Measurements from ENCODE around the gene MMP12. TPM values are rescaled to one million over a fixed set of nuclear protein-coding genes. Genes with fewer than 3 reads are reported as not detected.

MMP12 gene
- total RNA-seq, 1 experiment from 2014 or later, result not detected

DNA sequence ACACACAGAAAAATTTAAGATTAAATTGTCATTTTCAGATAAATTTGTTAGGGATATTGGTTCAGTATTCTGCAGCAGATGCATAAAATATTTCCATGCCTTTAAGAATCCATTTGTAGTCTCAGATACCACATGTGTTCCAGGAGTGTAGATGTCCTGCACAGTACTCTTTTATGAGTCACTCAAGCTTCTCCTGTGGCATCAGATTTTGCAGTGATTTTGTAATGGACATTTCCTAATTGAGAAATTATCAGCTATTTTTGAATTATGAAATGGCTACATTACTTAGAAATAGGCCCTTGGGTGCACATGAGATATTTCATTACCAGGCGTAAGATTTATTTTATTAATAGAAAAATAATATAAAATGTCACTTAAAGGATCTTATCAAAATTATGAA lies 50.2 kb downstream of the MMP12 start:
- H3K36me3 Mint-ChIP-seq (ENCODE audit: insufficient read depth in 1 of 3, low read depth in 3 of 3), result peaks cover 4 to 13% (median 5%) of the 10 kb centered on the region in 3 experiments; a peak in 5 of 7 replicates
- Histone ChIP-seq H3K27ac (ENCODE audit: insufficient read length, low read depth, low read length) (no peak overlapping the region), H3K23me2 (ENCODE audit: insufficient read length, low read depth, low read length, poor library complexity, severe bottlenecking) (no peaks in the 10 kb centered on the region), H3K9ac (ENCODE audit: extremely low read depth, insufficient read length, low read length) (no peak overlapping the region), H2AFZ (ENCODE audit: low read length) (no peak overlapping the region), H2BK20ac (ENCODE audit: low read depth, low read length, poor library complexity, severe bottlenecking) (no peak overlapping the region), H3T11ph (ENCODE audit: low read length) (no peak overlapping the region), H3K4me2 (ENCODE audit: insufficient read depth, insufficient read length, low read length) (no peak overlapping the region), H4K20me1 (ENCODE audit: control insufficient read depth, insufficient read depth, insufficient read length) (no peaks in the 10 kb centered on the region), H3K79me2 (ENCODE audit: insufficient read depth, low read length) (no peaks in the 10 kb centered on the region), H4K5ac (ENCODE audit: insufficient read length, low read depth, low read length) (no peak overlapping the region), H3K18ac (ENCODE audit: insufficient read length, low read depth, low read length) (no peak overlapping the region), H3K4me1 (ENCODE audit: insufficient read depth, low read length) (peaks cover under 1% of the 10 kb centered on the region; the same call in 1 of the 2 replicates), H3K4ac (ENCODE audit: low read depth, low read length) (no peak overlapping the region), H2BK5ac (ENCODE audit: insufficient read length, low read length) (no peak overlapping the region), H3K79me1 (ENCODE audit: insufficient read depth, low read depth, low read length, poor library complexity, severe bottlenecking) (no peaks in the 10 kb centered on the region), H3K14ac (ENCODE audit: insufficient read depth, low read length) (no peak overlapping the region), H4K91ac (ENCODE audit: insufficient read length, low read depth, low read length) (no peak overlapping the region), H3K27me3 (ENCODE audit: insufficient read depth, low read length) (no peaks in the 10 kb centered on the region), H3K56ac (ENCODE audit: insufficient read length, low read depth, low read length) (no peak overlapping the region), H2BK15ac (ENCODE audit: low read depth, low read length) (no peak overlapping the region), H2BK120ac (ENCODE audit: low read depth, low read length, poor library complexity, severe bottlenecking) (no peak overlapping the region), H3K23ac (ENCODE audit: insufficient read length, low read depth, low read length) (no peak overlapping the region), H2BK12ac (ENCODE audit: insufficient read length, low read depth, low read length) (no peak overlapping the region), H2AK5ac (ENCODE audit: insufficient read length, low read length) (no peak overlapping the region), H3K9me3 (ENCODE audit: control insufficient read depth, low read depth, low read length) (peaks cover 4% of the 10 kb centered on the region), H4K8ac (replicated peaks; ENCODE audit: insufficient read length, low read depth, low read length) (no peak overlapping the region)
- no peaks in the 10 kb centered on the region; the same call in none of the 2 replicates for H3K27me3 Mint-ChIP-seq (ENCODE audit: low read depth)
- TF ChIP-seq CTCF (conservative IDR thresholded peaks at IDR 0.05), result no peak
- no peak for DNase-seq
- no peak overlapping the region for H3K4me3 Mint-ChIP-seq
- no peak overlapping the region for H3K27ac Mint-ChIP-seq
- peaks cover 3% of the 10 kb centered on the region in 2 experiments; a peak in 3 of 4 replicates for H3K4me1 Mint-ChIP-seq
- no CpG with 5 or more reads among the region's 1 CpG for WGBS (ENCODE audit: extremely low coverage, insufficient read length, low lambda C conversion rate)
- peaks cover 16 to 20% of the 10 kb centered on the region in 2 experiments; a peak in 4 of 5 replicates for H3K9me3 Mint-ChIP-seq
